ENCODE results near the gene HACD1.
"Not testable (repeated sequence)": the region's sequence is repeated elsewhere in the genome, so short reads cannot be mapped to it uniquely, and the experiment has no call there.

HACD1 gene

DNA sequence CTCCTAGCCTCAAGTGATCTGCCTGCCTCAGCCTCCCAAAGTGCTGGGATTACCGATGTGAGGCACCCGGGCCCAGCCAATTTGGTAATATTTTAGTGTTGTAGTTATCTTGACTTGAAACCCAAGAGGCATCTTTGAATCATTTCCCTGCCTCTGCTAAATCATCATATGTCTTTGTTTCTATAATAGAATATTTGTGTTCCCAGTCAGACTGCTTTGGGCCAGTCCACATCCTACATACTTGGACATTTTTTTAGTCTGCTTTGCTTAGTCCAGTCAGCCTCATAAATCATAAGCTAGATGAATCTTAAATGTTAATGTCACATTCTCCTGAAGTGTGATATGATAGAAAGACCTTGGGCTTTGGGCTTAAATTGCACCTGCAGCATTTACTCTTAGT, 32.7 kb upstream of the HACD1 start:
- Mint-ChIP-seq H3K27me3 (ENCODE audit: low read depth) (no peaks in the 10 kb centered on the region), H3K9me3 (peaks cover 20% of the 10 kb centered on the region), H3K4me3 (peak overlapping the region; percentile 10), H3K36me3 (ENCODE audit: low read depth) (peaks cover 73% of the 10 kb centered on the region), H3K4me1 (ENCODE audit: low read depth) (peaks cover 65% of the 10 kb centered on the region), H3K27ac (no peak overlapping the region)
- DNase-seq (ENCODE audit: low spot score) = no peak

DNA sequence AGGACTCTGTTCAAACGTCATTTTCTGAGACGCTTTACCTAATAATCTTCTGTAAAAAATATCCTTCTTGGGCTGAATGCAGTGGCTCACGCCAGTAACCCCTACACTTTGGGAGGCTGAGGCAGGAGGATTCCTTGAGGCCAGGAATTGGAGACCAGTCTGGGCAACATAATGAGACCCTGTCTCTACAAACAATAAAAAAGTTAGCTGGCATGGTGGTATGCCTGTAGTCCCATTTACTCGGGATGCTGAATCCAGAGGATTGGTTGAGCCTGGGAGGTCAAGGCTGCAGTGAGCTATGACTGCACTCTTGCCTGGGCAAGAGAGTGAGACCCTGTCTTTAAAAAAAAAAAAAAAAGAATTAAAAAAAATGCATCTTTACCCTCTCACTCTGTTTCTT, 31.9 kb upstream of the HACD1 start:
- peak overlapping the region; percentile 83 for H3K4me3 Mint-ChIP-seq
- peaks cover 16% of the 10 kb centered on the region for H3K9me3 Mint-ChIP-seq
- H3K4me1 Mint-ChIP-seq (ENCODE audit: low read depth) = peaks cover 64% of the 10 kb centered on the region
- H3K27ac Mint-ChIP-seq = peak overlapping the region; percentile 93
- H3K36me3 Mint-ChIP-seq (ENCODE audit: low read depth) = peaks cover 74% of the 10 kb centered on the region
- DNase-seq (ENCODE audit: low spot score) = no peak
- no peaks in the 10 kb centered on the region for H3K27me3 Mint-ChIP-seq (ENCODE audit: low read depth)

DNA sequence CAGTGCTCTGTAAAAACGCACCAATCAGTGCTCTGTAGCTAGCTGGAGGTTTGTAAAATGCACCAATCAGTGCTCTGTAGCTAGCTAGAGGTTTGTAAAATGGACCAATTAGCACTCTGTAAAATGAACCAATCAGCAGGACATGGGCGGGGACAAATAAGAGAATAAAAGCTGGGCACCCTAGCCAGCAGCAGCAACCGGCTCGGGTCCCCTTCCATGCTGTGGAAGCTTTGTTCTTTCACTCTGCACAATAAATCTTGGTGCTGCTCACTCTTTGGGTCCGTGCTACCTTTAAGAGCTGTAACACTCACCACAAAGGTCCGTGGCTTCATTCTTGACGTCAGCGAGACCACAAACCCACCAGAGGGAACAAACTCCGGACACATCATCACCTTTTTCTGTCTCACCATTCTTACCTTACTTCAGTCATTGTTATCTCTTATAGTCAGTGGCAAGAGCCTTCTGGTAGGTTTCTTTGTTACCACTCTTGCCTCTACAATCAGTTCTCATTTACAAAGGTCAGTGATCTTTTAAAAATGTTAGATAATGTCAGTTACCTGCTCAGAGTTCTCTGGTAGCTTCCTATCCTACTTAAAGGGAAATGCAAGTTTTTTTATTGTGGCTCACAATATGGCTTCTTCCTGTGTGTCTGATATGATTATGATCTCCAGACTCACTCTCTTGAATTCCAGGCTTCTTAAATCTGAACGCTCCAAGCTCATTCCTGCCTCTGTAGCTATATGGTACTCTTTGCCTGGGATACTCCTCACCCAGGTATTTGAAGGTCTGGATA, 31.3 kb upstream of the HACD1 start:
- peak overlapping the region; percentile 83 for H3K4me3 Mint-ChIP-seq
- peaks cover 69% of the 10 kb centered on the region for H3K36me3 Mint-ChIP-seq (ENCODE audit: low read depth)
- DNase-seq (ENCODE audit: low spot score) = peak; percentile 76
- peaks cover 62% of the 10 kb centered on the region for H3K4me1 Mint-ChIP-seq (ENCODE audit: low read depth)
- peaks cover 12% of the 10 kb centered on the region for H3K9me3 Mint-ChIP-seq
- no peaks in the 10 kb centered on the region for H3K27me3 Mint-ChIP-seq (ENCODE audit: low read depth)
- H3K27ac Mint-ChIP-seq = peak overlapping the region; percentile 93

DNA sequence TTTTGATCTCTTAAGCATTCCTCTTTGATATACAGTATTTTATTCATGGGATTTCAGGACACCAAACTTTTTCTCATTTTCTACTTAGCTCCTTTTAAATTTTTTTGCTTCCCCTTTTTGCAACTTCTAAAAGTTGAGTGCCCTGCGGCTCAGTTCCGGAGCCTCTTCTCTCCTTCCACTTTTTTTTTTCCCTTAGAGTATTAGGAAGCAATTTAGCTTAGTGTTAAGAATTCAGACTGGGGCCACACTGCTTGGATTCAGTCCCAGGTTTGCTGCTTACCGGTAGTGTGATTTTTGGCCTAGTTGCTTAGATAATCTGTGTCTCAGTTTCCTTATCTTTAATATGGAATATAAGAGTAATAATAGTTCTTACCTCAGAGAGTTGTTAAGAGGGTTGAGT, 30.2 kb upstream of the HACD1 start:
- DNase-seq (ENCODE audit: low spot score) = no peak
- H3K9me3 Mint-ChIP-seq = peaks cover 9% of the 10 kb centered on the region
- peak overlapping the region; percentile 71 for H3K27ac Mint-ChIP-seq
- H3K36me3 Mint-ChIP-seq (ENCODE audit: low read depth) = peaks cover 58% of the 10 kb centered on the region
- peaks cover 62% of the 10 kb centered on the region for H3K4me1 Mint-ChIP-seq (ENCODE audit: low read depth)
- H3K27me3 Mint-ChIP-seq (ENCODE audit: low read depth) = no peaks in the 10 kb centered on the region
- peak overlapping the region; percentile 49 for H3K4me3 Mint-ChIP-seq

DNA sequence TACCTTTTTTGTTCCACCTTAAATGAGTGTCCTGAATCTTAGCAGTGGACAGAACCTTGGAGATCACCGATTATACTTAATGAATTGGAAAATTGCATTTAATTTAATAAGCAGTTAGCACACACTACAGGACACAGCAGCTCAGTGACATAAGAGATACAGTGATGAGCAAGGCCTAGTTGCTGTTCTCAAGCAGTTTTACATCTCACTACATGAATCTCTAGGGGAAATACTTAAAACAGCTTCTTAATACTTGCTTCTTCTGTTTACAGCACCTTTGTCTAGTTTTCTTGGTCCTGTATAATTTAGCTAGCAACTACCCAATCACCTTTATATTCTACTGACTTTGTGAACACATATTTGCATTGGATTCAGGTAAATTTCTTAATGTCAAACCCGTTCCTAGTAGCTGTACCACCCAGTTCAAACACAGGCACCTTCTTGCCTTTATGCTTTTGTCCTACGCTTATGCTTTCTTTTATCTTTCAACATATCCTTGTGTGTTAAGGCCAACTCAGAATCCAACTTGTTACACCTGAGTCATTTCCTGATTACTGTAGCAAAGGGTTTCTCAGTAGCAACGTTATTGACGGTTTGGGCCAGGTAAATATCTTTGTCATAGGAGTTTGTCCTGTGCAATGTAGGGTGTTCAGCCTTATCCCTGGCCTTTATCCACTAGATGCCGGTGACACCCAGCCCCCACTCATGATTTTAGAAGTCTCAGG, 28.6 kb upstream of the HACD1 start:
- peak overlapping the region; percentile 95 for H3K4me3 Mint-ChIP-seq
- H3K27ac Mint-ChIP-seq = peak overlapping the region; percentile 100
- no peaks in the 10 kb centered on the region for H3K27me3 Mint-ChIP-seq (ENCODE audit: low read depth)
- H3K4me1 Mint-ChIP-seq (ENCODE audit: low read depth) = peaks cover 50% of the 10 kb centered on the region
- peaks cover 46% of the 10 kb centered on the region for H3K36me3 Mint-ChIP-seq (ENCODE audit: low read depth)
- no peaks in the 10 kb centered on the region for H3K9me3 Mint-ChIP-seq
- peak; percentile 28 for DNase-seq (ENCODE audit: low spot score)

DNA sequence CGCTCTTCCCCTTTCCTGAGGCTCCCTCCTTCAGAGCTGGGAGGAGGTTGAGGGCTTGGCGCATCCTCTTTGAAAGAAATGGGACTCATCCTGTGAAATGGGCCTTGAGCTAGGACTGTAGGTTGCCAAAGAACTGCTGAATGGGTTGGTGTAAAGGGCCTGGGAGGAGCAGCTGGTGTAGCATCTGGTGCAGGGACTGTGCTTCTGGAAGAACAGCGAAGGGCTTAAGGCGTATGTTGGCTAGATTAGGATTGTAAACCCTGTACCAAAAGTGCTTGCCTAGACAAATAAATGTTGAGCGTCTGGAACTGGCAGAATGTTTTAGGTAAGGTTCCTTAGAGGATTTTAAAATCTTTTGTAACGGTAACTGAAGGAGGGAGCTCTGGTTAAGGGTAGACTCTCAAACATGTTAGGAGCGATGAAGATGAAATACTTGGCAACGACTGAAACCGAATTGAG, 27.3 kb upstream of the HACD1 start:
- H3K27me3 Mint-ChIP-seq (ENCODE audit: low read depth) = no peaks in the 10 kb centered on the region
- H3K9me3 Mint-ChIP-seq = no peaks in the 10 kb centered on the region
- no peak for DNase-seq (ENCODE audit: low spot score)
- H3K27ac Mint-ChIP-seq = peak overlapping the region; percentile 100
- peak overlapping the region; percentile 95 for H3K4me3 Mint-ChIP-seq
- peaks cover 38% of the 10 kb centered on the region for H3K36me3 Mint-ChIP-seq (ENCODE audit: low read depth)
- H3K4me1 Mint-ChIP-seq (ENCODE audit: low read depth) = peaks cover 41% of the 10 kb centered on the region

DNA sequence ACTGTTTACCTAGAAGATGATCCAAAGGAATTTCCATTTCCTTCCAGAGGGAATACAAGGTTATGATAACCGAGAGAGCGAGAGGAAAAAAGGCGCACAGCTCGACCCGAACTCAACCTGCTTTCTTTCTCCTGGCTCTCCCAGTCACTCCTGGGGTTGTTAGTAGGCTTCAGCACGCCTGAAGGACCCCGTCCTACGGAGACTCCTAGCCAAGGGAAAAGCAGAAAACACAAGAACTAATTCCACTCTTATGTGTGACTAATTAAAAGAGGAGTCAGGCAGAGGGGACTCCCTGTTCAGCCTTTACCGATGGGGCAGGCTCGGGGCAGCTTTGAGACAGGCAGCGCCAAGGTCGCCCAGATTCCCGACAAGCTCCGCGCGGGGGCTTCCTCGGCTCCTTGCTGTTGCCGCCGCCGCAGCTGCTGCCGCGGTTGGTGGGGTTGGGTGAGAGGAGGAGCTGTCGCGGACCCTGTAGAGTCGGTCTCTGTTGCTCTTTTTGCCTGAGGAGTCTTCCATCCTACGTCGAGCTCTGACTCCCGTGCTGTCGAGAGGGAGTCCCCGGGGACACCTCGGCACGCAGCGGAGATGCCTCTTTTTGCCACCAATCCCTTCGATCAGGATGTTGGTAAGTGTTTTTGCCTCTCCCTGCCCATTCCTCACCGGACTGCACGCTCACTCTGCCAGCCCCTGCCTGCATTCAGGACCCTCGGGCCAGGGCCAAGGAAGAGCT, 26.7 kb upstream of the HACD1 start, which contains the start of gene STAM:
Gene STAM (plus strand): TSS at position 397 of the 730 bp plus-strand sequence. CDS start 189 bp downstream, at position 586.
- H3K9me3 Mint-ChIP-seq = no peaks in the 10 kb centered on the region
- no peaks in the 10 kb centered on the region for H3K27me3 Mint-ChIP-seq (ENCODE audit: low read depth)
- H3K27ac Mint-ChIP-seq = peak within 1 kb of the TSS; percentile 100
- H3K4me3 Mint-ChIP-seq = peak within 1 kb of the TSS; percentile 95
- H3K4me1 Mint-ChIP-seq (ENCODE audit: low read depth) = peaks cover 38% of the 10 kb centered on the region
- DNase-seq (ENCODE audit: low spot score) = peak; percentile 89
- H3K36me3 Mint-ChIP-seq (ENCODE audit: low read depth) = peaks cover 34% of the 10 kb centered on the region

DNA sequence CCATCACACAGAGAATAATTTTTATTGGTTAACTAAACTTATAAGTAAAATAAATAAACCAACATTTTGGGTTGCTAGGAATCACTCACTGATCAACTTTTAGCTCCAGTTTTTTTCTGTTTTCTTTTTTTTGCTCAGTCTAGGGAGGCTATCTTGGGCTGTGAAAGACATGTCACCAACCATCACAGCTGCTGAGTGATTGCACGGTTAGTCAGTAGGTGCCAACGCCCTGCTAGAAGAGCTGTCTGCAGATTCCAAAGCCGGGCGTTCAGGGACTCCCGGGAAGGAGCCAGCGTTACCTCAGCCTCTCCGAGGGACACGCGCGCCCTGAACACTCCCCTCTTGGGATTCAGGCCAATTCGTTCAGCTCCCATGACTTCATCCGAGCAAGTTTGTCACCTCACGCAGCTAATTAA, 26.2 kb upstream of the HACD1 start:
- Mint-ChIP-seq H3K4me3 (peak overlapping the region; percentile 95), H3K4me1 (ENCODE audit: low read depth) (peaks cover 32% of the 10 kb centered on the region), H3K27me3 (ENCODE audit: low read depth) (no peaks in the 10 kb centered on the region), H3K27ac (peak overlapping the region; percentile 100), H3K9me3 (no peaks in the 10 kb centered on the region), H3K36me3 (ENCODE audit: low read depth) (peaks cover 28% of the 10 kb centered on the region)
- DNase-seq (ENCODE audit: low spot score) = no peak

DNA sequence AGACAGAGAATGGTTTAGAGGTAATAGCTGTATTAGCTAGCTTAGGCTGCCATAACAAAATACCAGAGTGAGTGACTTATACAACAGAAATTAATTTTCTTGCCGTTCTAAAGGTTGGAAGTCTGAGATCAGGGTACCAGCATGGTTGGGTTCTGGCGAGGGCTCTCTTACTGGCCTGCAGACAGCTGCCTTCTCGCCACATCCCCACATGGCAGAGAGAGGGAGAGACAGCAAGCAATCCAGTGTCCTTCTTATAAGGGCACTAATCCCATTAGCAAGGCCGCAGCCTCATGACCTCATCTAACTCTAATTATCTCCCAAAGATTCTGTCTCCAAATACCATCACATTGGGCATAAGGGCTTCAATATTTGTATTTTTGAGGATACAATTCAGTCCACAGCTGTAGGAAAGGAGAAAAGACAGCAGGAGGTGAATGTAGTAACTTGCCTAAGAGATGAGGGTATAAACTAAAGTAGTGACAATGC, 23.2 kb upstream of the HACD1 start:
- Mint-ChIP-seq H3K27ac (no peak overlapping the region), H3K27me3 (ENCODE audit: low read depth) (peaks cover 5% of the 10 kb centered on the region), H3K4me3 (no peak overlapping the region), H3K4me1 (ENCODE audit: low read depth) (peaks cover 11% of the 10 kb centered on the region), H3K9me3 (no peaks in the 10 kb centered on the region), H3K36me3 (ENCODE audit: low read depth) (peaks cover 8% of the 10 kb centered on the region)
- DNase-seq (ENCODE audit: low spot score) = no peak

DNA sequence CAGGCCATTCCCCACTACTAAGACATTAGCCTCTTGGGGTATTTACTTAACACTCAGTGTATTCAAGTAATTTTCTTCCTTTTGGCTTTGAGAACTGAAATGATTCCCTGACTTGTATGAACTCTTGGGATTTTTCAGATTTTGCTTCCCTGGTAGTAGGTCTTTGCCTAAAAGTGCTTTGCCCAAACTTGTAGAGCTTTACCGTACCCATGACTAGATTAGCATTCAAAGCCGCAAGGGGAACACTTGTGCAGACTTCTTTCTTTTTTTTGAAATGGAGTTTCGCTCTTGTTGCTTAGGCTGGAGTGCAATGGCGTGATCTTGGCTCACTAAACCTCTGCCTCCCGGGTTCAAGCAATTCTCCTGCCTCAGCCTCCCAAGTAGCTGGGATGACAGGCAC, 20.7 kb upstream of the HACD1 start:
- no peak overlapping the region for H3K27ac Mint-ChIP-seq
- H3K9me3 Mint-ChIP-seq = no peaks in the 10 kb centered on the region
- no peak overlapping the region for H3K4me3 Mint-ChIP-seq
- no peak for DNase-seq (ENCODE audit: low spot score)
- H3K36me3 Mint-ChIP-seq (ENCODE audit: low read depth) = peaks cover 4% of the 10 kb centered on the region
- H3K27me3 Mint-ChIP-seq (ENCODE audit: low read depth) = peaks cover 15% of the 10 kb centered on the region
- H3K4me1 Mint-ChIP-seq (ENCODE audit: low read depth) = peaks cover 2% of the 10 kb centered on the region

DNA sequence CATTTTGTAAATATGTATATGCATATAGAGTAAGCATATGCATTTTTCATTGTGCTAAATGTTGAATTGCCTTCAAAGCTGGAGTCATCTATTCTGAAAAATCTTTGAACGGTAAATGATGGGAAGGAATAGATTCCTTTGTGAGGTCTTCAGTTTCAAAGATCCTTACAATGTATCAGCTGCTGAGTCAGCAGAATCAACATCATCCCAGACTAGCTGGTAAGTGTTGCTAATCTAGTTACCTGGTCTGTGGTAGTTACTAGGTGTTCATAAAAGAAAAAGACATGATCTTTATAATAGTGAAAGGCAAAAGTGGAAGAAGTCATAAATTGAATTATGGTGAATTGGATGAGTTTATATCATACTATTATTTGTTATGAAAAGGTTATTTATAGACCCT, 16.2 kb upstream of the HACD1 start:
- H3K4me1 Mint-ChIP-seq (ENCODE audit: low read depth) = no peaks in the 10 kb centered on the region
- DNase-seq (ENCODE audit: low spot score) = no peak
- no peak overlapping the region for H3K27ac Mint-ChIP-seq
- no peaks in the 10 kb centered on the region for H3K36me3 Mint-ChIP-seq (ENCODE audit: low read depth)
- H3K9me3 Mint-ChIP-seq = no peaks in the 10 kb centered on the region
- no peak overlapping the region for H3K4me3 Mint-ChIP-seq
- peaks cover 15% of the 10 kb centered on the region for H3K27me3 Mint-ChIP-seq (ENCODE audit: low read depth)

DNA sequence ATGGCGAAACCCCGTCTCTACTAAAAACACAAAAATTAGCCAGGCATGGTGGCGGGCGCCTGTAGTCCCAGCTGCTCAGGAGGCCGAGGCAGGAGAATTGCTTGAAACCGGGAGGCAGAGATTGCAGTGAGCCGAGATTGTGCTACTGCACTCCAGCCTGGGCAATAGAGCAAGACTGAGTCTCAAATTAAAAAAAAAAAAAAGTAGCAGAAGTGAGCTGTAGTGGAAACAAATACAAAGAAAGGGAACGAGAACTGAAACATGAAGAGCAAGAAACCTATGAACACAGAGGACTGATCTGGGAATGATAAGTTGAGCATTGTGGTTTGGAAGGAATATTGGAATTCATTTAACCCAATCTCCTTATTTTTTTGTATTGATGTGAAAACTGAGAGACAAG, 15.4 kb upstream of the HACD1 start:
- H3K4me3 Mint-ChIP-seq; H3K9me3 Mint-ChIP-seq; DNase-seq (ENCODE audit: low spot score); H3K27ac Mint-ChIP-seq; H3K36me3 Mint-ChIP-seq (ENCODE audit: low read depth); H3K4me1 Mint-ChIP-seq (ENCODE audit: low read depth): not testable (repeated sequence)
- peaks cover 15% of the 10 kb centered on the region for H3K27me3 Mint-ChIP-seq (ENCODE audit: low read depth)

DNA sequence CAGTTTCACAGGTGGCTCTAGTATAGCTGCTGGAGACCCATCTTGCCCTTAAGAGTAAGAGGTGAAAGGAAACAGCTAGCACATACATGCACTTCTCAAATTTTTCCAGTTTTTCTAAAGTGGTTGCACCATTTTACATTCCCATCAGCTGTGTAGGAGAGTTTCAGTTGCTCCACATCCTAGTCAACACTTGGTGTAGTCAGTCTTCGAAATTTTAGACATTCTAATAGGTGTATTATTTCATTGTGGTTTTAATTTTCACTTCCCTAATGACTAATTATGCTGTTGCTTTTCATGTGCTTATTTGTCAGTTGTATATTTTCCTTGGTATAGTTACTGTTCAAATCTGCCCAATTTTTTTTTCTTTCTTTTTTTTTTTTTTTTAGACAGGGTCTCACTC, 9.5 kb upstream of the HACD1 start:
- no peaks in the 10 kb centered on the region for H3K4me1 Mint-ChIP-seq (ENCODE audit: low read depth)
- no peaks in the 10 kb centered on the region for H3K36me3 Mint-ChIP-seq (ENCODE audit: low read depth)
- H3K27me3 Mint-ChIP-seq (ENCODE audit: low read depth) = peaks cover 18% of the 10 kb centered on the region
- H3K4me3 Mint-ChIP-seq = no peak overlapping the region
- H3K9me3 Mint-ChIP-seq = no peaks in the 10 kb centered on the region
- H3K27ac Mint-ChIP-seq = no peak overlapping the region
- DNase-seq (ENCODE audit: low spot score) = no peak

DNA sequence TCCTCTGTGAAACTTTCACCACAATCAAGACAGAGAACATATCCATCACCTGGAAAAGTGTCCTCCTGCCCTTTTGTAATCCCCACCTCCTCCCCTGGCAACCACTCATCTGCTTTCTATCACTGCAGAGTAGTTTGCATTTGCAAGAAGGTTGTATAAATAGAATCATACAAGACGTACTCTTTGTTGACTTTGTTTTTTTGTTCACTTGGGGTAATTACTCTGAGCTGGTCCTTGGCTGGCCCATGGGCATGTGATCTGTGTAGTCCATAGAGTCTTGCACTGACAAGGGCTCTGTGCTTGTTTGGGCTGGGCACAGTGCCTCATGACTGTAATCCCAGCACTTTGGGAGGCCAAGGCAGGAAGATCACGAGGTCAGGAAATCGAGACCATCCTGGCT, 7.8 kb upstream of the HACD1 start:
- no peak for DNase-seq (ENCODE audit: low spot score)
- Mint-ChIP-seq H3K9me3 (no peaks in the 10 kb centered on the region), H3K27ac (no peak overlapping the region), H3K36me3 (ENCODE audit: low read depth) (no peaks in the 10 kb centered on the region), H3K27me3 (ENCODE audit: low read depth) (peaks cover 23% of the 10 kb centered on the region), H3K4me3 (no peak overlapping the region), H3K4me1 (ENCODE audit: low read depth) (no peaks in the 10 kb centered on the region)
